Hematopoietic multipotent progenitor cell (in vitro differentiated cells): ENCODE data around the gene PRMT2. TPM values are rescaled to one million over a fixed set of nuclear protein-coding genes. Genes with fewer than 3 reads are reported as not detected.

ENCODE experiments used
- DNase-seq, 3 donors: peaks; one replicate each; pipeline ENCODE4 v3.0.0-alpha.2; 2011 to 2015; ENCODE audit warnings: low read depth in 2 of 3, low spot score in 2 of 3
- total RNA-seq: library from RNA; depleted of rRNA; stranded (reverse); fragments of >200 nt; gene quantifications from one replicate; pipeline ENCODE4 v1.2.3, GENCODE V29; 2012

Gene PRMT2
- total RNA-seq, 1 donor: 181 TPM

DNA sequence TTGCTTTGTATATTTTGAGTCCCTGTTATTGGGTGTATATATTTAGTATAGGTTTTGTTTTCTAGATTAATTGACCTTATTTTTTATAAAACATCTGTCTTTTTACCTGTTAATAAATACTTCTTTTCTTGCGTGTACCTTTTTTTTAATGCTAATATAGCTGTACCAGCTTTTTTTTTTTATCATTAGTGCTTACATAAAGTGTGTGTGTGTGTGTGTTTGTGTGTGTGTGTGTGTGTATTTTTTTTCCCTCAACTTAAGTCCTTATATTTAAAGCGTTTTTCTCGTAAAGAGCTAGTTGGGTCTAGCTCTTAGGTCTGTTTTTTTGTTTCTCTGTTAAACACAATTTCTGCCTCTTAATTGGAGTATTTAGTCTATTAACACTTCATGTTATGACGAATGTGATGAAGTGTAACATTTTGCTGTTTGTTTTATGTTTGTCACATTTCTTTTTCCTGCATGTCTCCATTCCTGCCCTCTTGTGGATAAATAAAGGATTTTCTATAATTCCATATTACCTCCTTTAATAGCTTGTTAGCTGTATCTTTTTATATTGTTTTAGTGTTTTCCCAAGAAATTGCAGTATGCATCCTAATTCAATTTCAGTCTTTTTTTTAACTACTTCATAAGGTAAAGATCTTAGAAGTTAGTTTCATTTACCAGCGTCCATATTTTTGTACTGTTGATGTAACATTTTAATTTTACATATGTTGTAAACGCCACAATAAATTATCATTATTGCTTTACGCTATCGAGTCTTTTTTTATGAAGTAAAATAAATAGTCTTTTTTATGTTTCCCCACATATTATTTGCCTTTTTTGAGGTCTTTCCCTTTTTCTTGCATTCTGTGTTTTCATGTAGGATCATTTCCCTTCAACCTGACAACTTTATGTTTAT, 4.3 kb downstream of the PRMT2 start:
- peak in 1 of 3 donors; percentile 66 for DNase-seq

DNA sequence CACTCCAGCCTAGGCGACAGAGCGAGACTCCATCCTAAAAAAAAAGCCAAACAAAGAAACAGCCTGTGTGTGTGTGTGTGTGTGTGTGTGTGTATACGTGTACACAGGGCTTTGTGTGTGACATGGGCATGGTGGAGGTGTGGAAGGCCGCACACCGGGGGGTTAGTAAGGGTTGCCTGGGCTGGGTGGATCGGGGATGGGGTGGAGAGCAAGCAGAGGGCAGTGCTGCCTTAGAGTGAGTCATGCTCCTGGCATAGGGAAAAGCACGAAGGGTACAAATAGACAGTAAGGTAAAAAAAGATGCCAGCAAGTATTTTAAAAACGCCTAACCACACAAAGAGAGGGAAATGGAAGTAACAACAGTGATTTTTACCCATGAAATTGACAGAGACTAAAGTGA, 6.2 kb downstream of the PRMT2 start:
- no peak for DNase-seq

DNA sequence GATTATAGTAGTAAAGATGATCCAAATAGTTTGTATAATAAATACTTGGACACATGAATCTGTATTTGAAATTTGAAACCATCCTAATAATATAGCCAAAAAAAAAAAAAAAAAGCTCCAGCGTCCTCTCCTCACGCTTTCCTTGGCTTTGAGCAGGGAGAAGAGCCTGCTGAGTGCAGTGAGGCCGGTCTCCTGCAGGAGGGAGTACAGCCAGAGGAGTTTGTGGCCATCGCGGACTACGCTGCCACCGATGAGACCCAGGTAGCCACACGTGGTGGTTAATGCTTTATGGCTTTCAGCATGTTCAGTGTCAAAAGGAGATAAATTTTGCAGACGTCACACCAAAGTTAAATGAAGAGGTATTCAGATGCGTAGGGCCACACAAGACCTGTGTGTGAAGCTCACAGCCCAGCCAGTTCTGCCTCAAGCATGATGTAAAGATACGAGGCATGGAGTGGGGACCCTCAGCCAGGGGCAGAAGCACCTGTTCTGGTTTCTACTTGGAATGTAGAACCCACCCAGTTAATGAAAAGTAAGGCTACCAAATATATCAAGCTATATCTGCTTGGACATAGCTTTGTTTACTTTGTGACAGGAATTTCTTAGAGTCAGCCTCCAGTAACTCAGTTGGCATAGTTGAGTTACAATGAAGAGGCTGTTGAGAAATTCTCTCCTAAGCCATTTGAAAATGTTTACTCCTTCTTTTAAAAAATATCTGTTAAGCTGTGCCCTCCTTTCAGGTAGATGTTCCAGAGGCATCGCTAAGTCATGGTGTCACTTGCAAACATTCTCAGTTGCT, 8.1 kb downstream of the PRMT2 start:
- no peak for DNase-seq

DNA sequence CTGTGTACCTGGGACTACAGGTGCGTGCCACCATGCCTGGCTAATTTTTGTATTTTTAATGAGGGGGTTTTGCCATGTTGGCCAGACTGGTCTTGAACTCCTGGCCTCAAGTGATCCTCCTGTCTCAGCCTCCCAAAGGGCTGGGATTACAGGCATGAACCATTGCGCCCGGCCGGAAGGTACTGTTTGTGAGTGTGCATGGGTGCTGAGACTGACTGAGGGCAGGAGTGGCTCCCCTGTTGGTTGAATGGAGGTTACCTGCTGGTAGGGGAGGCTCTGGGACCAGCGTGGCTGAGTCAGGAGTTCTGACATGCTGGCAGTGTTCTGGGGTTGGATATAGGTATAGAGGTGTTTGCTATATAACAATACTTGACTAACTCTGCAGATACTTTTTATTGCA, 10.4 kb downstream of the PRMT2 start:
- no peak for DNase-seq

DNA sequence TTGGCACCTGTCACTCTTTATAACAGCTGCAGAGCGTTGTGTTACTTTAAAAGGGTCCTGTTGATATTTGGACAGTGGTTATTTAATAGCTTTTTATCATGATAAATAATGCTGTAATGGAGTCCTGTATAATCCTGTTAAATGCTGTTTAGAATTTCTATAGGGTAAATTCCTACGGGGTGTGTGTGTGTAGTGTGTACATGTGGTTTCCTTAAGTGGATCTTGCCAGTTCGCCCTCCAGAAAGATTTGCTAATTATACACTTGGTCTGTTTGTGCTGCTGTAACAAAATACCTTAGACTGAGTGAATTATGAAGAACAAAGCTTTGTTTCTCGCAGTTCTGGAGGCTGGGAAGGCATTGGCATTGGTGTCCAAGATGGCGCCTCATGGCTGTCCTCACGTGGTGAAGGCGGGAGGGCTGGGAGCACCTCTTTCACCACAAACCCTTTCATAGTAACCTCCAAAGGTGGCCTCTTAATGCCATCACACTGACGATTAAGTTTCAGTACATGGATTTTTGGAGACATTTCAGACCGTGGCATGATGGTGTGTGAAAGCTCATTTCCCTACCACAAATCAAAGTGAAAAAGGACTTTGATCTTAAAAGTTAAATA, 11.2 kb downstream of the PRMT2 start:
- DNase-seq: no peak

DNA sequence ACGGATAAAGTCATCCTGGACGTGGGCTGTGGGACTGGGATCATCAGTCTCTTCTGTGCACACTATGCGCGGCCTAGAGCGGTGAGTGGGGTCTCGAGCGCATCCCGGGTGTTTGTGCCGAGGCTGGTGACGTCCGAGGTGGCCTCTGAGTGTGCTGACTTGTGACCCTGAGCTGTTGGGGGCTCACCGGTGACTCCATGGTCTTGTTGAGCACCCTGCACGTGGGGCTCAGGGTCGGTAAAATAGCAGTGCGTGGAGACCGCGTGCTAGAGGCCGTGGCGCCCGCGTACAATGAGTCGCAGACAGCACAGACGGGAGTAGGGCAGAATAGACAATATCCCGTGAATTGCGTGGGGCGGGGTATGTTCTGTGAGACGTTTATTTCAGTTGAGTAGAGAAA, 13.1 kb downstream of the PRMT2 start:
- no peak for DNase-seq

DNA sequence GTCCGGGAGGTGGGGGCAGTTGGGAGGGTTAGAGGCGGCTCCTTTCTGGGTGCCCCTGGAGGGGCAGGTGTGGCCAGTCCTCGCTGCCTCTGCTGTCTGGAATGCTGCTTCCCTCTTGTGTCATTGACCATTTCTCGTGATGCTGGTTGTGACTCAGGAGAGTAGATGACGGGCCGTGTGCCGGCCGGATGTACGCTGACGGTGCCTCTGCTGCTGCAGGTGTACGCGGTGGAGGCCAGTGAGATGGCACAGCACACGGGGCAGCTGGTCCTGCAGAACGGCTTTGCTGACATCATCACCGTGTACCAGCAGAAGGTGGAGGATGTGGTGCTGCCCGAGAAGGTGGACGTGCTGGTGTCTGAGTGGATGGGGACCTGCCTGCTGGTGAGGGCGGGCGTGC, 13.9 kb downstream of the PRMT2 start:
- no peak for DNase-seq

DNA sequence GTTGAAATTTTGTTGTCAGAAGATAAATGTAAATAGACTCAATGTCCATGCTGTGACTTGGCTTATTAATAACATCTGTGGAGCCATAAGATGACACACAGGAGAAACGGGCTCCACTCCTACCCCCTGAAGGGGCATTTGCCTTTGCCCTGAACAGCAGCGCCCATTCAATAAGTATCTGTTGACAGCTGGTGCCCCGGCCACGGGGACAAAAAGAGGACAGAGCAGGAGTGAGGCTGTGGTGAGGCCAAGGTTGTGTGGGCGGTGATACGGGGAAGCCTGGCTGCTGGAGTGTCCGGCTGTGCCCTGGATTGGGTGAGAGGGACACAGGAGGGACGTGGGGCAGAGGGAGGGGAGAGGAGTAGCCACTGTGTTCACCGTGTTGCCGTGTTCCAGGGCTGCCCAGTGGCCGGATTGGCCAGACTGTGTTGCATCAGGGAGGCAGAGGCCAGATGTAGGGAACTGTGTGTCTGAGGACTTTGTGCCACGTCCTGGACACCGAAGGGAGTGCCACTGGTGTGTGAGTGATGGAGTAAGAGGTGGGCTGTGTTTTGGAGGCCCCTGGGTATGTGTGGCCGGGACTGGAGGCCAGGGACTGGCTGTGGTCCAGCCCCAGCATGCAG, 15.1 kb downstream of the PRMT2 start:
- no peak for DNase-seq

DNA sequence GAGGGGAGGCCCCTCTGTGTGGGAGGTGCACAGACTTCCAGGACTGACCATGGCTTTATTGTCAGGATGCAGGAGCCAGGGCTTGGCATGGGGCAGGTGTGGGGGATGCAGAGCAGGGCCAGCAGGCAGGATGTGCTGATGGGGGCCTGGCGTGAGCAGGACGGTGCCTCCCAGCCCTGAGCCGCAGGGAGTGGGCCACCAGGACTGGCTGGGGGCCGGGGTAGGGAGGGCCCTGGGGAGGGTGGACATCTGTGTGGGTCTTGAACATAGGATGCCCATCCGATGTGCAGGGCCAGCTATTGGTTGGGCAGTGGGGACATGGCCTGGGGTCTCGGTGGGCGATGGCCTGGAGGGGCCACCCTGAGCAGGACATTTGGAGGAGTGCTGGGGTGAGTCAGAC, 15.6 kb downstream of the PRMT2 start:
- DNase-seq: no peak

DNA sequence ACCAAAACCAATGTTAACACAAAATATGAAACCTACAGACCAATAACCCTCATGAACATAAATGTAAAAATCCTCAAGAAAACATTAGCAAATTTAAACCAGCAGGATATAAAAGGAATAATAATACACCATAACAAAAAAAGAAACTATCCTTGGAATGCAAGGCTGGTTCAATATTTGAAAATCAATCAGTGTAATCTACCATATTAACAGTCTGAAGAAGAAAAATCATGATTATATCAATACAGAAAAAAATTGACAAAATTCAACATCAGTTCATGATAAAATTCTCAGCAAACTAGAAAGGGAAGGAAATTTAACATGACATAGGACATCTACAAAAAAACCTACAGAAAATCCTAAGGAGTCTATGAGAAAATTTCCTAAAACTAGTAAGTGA, 19.8 kb downstream of the PRMT2 start:
- no peak for DNase-seq

DNA sequence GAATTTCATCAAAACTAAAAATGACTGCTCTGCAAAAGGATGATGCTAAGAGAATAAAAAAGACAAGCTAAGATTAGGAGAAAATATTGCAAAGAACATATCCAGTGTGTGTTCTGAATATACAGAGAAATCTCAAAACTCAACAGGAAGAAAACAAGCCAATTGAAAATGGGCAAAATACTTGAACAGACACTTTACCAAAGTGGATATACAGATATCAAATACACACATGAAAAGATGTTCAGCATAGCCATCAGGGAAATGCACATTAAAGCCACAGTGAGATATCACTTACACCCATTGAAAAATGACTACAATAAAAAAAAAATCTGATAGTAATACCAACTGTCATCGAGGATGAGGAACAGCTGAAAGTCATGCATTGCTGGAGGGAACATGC, 21.3 kb downstream of the PRMT2 start:
- no peak for DNase-seq

DNA sequence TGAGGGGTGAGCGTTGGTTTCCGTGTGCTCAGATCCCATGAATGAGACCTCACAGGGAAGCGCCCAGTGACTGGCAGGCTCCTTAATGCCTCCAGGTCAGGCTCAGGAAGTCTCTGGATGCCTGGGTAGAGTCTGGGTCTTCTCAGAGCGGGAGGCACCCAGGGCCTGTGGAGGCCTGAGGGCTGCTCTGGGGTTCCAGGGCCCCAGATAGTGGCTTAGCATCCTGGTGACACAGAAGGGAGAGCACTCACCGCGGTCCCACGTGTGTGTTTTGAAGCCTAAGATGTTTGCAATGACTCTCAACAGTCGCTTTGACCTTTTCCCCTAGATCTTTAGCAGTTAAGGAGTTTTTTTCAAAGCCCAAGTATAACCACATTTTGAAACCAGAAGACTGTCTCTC, 25.0 kb downstream of the PRMT2 start:
- no peak for DNase-seq

DNA sequence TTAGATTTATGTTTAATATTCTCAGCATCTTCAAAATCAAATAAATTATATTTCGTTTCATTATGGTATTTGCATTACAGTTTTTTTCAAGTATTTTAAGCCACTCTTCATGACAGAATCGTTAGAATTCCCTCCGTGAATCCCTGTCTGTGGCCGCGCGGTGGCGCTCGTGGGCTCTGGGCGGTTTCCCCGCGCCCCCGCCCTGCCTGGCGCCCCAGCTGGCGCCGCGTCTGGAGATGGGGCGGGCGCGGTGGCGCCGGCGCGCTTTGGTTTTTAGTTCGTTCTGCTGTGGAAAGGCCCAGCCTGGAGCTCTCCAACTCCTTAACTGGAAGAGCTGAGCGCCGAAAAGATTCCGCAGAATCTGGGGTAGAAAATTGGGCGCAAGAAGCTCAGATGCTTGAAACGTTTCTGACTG, 25.7 kb downstream of the PRMT2 start:
- peak in 2 of 3 donors; percentile 55 to 64 for DNase-seq

DNA sequence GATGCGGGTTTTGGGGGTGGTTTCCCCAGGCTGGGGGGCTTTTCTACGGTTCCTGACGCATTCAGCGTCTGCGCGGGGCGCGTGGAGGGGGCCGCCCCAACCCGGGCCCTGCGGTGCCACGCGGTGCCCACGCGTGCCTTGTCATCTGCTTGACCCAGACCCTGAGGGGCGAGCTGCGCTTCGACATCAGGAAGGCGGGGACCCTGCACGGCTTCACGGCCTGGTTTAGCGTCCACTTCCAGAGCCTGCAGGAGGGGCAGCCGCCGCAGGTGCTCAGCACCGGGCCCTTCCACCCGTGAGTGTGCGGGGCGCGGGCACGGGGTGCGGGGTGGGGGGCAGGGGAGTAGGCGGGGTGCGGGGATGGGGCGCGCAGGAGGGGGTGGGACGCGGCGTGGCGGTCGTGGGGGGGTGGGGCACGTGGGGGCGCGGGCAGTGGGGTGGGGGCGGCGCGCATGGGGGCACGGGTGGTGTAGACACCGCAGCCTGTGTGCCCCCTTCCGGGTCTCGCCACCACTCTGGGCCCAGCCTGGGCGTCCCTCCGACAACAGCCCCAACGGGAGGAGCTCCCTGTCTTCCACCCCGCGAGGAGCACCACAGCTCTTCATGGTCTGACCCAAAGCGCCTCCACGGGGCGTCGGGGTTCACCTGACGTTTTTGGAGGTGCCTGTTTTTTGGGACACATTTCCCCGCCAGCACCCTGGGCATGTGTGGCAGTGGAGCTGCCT, 26.3 kb downstream of the PRMT2 start:
- no peak for DNase-seq

DNA sequence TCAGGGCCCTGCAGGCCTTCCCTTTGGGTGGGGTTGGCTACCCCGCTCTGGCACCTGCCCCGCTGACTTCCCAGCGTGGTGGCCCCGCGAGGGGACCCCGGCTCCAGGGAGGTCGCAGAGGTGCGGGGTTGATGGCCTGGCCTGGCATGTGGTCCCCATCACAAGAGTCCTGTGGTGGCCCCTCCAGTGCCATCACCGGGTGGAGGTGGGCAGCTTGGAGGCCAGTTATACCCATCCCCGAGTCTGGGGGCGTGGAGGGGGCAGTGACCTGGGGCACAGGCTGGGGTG, 26.8 kb downstream of the PRMT2 start:
- no peak for DNase-seq

DNA sequence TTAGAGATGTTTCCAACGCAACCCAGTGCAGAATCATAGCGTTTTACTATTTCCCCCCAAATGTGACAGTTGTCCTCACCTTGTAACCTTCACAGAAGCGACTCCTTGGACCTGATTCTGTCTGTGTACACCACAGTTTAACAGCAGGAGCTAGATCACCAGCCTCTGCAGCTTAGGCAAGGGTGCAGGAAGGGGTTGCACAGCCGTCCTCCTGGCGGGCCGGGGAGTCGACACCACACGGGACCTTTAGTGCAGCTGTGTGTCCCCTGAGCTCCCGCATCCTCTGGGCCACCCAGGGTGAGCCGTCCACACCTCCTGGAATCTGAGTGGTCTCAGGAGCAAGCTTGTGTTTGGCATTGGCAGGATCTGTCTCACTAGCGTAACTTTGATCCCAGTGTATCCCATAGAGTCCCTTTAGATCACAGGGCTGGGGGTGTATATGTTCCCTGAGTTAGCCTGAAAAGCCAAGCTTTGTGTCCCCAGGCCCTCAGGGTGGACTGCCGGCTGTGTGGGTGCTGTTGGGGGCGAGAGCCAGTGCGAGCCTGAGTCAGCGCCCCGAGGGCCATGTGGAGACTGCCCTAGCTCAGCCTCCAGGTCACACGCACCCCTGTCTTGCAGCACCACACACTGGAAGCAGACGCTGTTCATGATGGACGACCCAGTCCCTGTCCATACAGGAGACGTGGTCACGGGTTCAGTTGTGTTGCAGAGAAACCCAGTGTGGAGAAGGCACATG, 27.5 kb downstream of the PRMT2 start:
- DNase-seq: no peak

DNA sequence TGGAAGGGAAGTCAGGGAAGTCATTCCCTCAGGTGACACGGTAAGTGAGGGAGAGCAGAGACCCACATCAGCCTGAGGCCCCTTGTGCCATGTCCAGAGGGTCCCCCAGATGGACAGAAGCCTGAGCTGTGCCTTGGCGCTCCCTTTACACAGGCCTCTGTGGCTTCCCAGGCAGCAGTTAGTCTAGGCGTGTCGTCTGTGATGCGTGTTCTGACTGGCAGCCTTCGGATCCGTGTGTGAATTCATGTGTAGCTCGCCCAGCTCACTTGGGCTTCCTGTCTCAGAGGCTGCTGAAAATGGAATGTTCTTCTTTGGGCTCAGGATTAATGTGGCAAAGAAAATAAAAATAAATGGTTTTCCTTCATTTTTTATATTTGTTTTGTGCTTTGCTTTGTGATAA, 28.3 kb downstream of the PRMT2 start:
- no peak for DNase-seq

DNA sequence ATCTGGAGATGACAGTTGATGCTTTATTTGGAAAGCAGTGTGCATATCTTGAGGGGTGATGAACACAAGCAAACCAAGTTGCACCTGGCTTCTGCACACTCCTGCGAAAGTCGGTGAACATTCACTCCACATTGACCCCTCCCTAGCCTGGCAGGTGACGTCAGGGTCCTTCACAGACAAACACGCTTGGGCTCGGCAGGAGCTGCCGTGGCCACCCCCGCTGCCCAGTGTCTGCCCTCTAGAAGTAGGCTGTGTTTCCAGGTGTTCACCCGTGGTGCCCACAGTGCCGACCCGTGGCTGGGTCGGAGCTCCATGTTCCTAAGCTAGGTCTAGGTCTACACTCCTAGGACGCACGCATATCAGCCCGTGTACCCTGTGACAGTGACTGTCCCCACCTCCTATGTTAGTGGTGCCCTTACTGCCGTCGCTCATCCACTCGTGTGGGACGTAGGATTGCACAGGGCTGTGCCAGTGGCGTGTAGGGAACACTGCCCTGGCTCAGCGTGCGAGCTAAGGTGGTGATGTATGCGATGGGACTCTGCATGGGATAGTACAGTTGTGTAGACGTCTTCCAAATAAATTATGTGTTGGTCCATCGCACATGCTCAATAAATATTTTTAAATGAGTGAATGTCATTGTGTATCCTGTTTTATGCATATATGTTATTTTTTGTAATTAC, 29.0 kb downstream of the PRMT2 start:
- DNase-seq: no peak

DNA sequence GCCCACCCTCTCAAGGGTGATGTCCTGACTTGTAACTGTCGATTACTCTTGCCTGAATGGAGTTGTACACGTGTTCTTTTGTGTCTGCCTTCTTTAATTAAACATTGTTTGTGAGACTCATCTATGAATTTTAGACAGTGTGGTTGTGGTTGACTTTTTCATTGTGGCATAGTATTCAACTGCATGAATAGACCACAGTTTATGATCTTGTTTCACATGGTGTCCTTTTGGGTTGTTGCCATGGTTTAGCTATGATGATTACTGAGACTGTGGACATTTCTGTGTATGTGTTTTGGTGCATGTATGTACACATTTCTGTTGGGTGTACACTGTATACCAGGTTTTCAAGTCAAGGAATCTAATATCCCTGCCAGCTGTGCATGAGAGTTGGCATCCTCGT, 30.1 kb downstream of the PRMT2 start:
- DNase-seq: no peak
